ENCODE measurements around the gene CEACAM19. TPM values are rescaled to one million over a fixed set of nuclear protein-coding genes. Genes with fewer than 3 reads are reported as not detected.

Gene CEACAM19
- total RNA-seq, 1 experiment from 2014 or later: 3.5 TPM

DNA sequence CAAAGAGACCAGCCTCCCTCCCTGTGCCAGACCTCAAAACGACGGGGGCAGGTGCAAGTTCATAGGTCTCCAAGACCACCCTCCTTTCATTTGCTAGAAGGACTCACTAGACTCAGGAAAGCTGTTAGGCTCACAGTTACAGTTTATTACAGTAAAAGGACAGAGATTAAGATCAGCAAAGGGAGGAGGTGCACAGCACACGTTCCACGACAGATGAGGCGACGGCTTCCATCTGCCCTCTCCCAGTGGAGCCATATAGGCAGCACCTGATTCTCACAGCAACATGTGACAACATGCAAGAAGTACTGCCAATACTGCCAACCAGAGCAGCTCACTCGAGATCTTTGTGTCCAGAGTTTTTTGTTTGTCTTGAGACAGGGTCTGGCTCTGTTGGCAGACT, 9.4 kb upstream of the CEACAM19 start:
- H3K18ac ChIP-seq (ENCODE audit: insufficient read length, low read depth, low read length): no peak overlapping the region
- Mint-ChIP-seq H3K4me1 (peaks cover 9 to 13% of the 10 kb centered on the region in 2 experiments), H3K4me3 (no peak overlapping the region), H3K9me3 (no peaks in the 10 kb centered on the region), H3K27ac (no peak overlapping the region), H3K36me3 (ENCODE audit: insufficient read depth in 1 of 3, low read depth in 3 of 3) (peaks cover 25 to 57% (median 40%) of the 10 kb centered on the region in 3 experiments; a peak in 6 of 7 replicates), H3K27me3 (ENCODE audit: low read depth) (no peaks in the 10 kb centered on the region; the same call in none of the 2 replicates)
- no peak for DNase-seq
- no peak overlapping the region for H2BK12ac ChIP-seq (ENCODE audit: insufficient read length, low read depth, low read length)
- H2AK5ac ChIP-seq (ENCODE audit: insufficient read length, low read length): no peak overlapping the region
- TF ChIP-seq, protein P1, sequence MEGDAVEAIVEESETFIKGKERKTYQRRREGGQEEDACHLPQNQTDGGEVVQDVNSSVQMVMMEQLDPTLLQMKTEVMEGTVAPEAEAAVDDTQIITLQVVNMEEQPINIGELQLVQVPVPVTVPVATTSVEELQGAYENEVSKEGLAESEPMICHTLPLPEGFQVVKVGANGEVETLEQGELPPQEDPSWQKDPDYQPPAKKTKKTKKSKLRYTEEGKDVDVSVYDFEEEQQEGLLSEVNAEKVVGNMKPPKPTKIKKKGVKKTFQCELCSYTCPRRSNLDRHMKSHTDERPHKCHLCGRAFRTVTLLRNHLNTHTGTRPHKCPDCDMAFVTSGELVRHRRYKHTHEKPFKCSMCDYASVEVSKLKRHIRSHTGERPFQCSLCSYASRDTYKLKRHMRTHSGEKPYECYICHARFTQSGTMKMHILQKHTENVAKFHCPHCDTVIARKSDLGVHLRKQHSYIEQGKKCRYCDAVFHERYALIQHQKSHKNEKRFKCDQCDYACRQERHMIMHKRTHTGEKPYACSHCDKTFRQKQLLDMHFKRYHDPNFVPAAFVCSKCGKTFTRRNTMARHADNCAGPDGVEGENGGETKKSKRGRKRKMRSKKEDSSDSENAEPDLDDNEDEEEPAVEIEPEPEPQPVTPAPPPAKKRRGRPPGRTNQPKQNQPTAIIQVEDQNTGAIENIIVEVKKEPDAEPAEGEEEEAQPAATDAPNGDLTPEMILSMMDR (conservative IDR thresholded peaks at IDR 0.05): no peak
- no CpG with 5 or more reads among the region's 7 CpGs for WGBS (ENCODE audit: extremely low coverage, insufficient read length, low lambda C conversion rate)
- no peak overlapping the region for H3K9ac ChIP-seq (ENCODE audit: extremely low read depth, insufficient read length, low read length)
- no peak overlapping the region for H4K91ac ChIP-seq (ENCODE audit: insufficient read length, low read depth, low read length)
- no peak overlapping the region for H3K23ac ChIP-seq (ENCODE audit: insufficient read length, low read depth, low read length)
- H4K5ac ChIP-seq (ENCODE audit: insufficient read length, low read depth, low read length): no peak overlapping the region
- H2BK20ac ChIP-seq (ENCODE audit: low read depth, low read length, poor library complexity, severe bottlenecking): no peak overlapping the region
- no peaks in the 10 kb centered on the region for H3K23me2 ChIP-seq (ENCODE audit: insufficient read length, low read depth, low read length, poor library complexity, severe bottlenecking)
- H3K27ac ChIP-seq (ENCODE audit: insufficient read length, low read depth, low read length): no peak overlapping the region
- no peak overlapping the region for H2BK120ac ChIP-seq (ENCODE audit: low read depth, low read length, poor library complexity, severe bottlenecking)
- no peak overlapping the region for H3K14ac ChIP-seq (ENCODE audit: insufficient read depth, low read length)
- no peaks in the 10 kb centered on the region for H4K20me1 ChIP-seq (ENCODE audit: control insufficient read depth, insufficient read depth, insufficient read length)
- no peak overlapping the region for H2BK15ac ChIP-seq (ENCODE audit: low read depth, low read length)
- H4K8ac ChIP-seq (replicated peaks; ENCODE audit: insufficient read length, low read depth, low read length): no peak overlapping the region
- H3K4ac ChIP-seq (ENCODE audit: low read depth, low read length): no peak overlapping the region
- no peaks in the 10 kb centered on the region for H3K79me1 ChIP-seq (ENCODE audit: insufficient read depth, low read depth, low read length, poor library complexity, severe bottlenecking)
- no peaks in the 10 kb centered on the region for H3K79me2 ChIP-seq (ENCODE audit: insufficient read depth, low read length)
- H2AFZ ChIP-seq (ENCODE audit: low read length): no peak overlapping the region
- no peaks in the 10 kb centered on the region for H3K4me1 ChIP-seq (ENCODE audit: insufficient read depth, low read length)
- H3K27me3 ChIP-seq (ENCODE audit: insufficient read depth, low read length): no peaks in the 10 kb centered on the region
- H3T11ph ChIP-seq (ENCODE audit: low read length): no peak overlapping the region
- no peak overlapping the region for H3K4me2 ChIP-seq (ENCODE audit: insufficient read depth, insufficient read length, low read length)
- H2BK5ac ChIP-seq (ENCODE audit: insufficient read length, low read length): no peak overlapping the region
- H3K9me3 ChIP-seq (ENCODE audit: control insufficient read depth, low read depth, low read length): no peaks in the 10 kb centered on the region
- no peak overlapping the region for H3K56ac ChIP-seq (ENCODE audit: insufficient read length, low read depth, low read length)
